ENCODE results near the gene REV1. TPM values are rescaled to one million over a fixed set of nuclear protein-coding genes. Genes with fewer than 3 reads are reported as not detected.
"Not testable (repeated sequence)": the region's sequence is repeated elsewhere in the genome, so short reads cannot be mapped to it uniquely, and the experiment has no call there.

Gene REV1
- total and polyA plus RNA-seq, 12 donors: 20.9 to 90.8 (median 46.6) TPM

DNA sequence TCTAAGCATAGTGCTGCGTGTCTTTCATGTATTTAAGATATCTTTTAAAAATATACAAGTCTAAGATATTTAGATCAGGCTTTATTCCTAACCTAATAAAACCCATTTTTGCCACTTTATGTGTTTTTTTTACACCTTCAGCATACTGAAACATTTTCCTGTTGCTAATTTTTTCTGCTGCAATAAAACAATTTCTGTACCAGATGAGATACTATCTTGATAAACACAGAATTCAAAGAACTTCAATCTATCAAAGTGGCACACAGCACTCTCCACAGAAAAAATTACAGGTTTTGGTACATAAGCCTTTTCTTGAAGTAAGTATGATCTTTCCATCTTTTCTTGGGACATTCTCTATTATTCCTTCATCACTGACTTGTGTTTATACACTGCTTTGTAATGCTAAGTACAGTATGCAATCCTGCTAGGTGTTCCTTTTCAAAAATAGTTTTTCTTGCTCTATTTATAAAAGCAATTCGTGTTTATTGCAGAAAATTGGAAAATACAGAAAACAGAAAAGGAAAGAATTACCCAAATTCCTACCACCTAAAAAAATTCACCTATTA, 16.2 kb downstream of the REV1 start:
- Histone ChIP-seq H3K4me3 (no peak overlapping the region), H3K27me3 (no peaks in the 10 kb centered on the region), H3K36me3 (replicated peaks in 1 of 2) (no peaks in the 10 kb centered on the region), H3K9me3 (replicated peaks in 1 of 3) (no peaks in the 10 kb centered on the region), H3K4me1 (replicated peaks in 1 of 2) (peaks cover 40 to 90% of the 10 kb centered on the region in 2 donors), H3K27ac (peak overlapping the region in 2 of 5 donors; percentile 19 to 27)
- WGBS, 4 donors: 42 to 62% (median 49%) methylated on average over 2 of the region's 2 CpGs
- no peak for TF ChIP-seq POLR2A (IDR thresholded peaks at IDR 0.05)
- TF ChIP-seq, protein P1, sequence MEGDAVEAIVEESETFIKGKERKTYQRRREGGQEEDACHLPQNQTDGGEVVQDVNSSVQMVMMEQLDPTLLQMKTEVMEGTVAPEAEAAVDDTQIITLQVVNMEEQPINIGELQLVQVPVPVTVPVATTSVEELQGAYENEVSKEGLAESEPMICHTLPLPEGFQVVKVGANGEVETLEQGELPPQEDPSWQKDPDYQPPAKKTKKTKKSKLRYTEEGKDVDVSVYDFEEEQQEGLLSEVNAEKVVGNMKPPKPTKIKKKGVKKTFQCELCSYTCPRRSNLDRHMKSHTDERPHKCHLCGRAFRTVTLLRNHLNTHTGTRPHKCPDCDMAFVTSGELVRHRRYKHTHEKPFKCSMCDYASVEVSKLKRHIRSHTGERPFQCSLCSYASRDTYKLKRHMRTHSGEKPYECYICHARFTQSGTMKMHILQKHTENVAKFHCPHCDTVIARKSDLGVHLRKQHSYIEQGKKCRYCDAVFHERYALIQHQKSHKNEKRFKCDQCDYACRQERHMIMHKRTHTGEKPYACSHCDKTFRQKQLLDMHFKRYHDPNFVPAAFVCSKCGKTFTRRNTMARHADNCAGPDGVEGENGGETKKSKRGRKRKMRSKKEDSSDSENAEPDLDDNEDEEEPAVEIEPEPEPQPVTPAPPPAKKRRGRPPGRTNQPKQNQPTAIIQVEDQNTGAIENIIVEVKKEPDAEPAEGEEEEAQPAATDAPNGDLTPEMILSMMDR (IDR thresholded peaks at IDR 0.05): no peak
- intact Hi-C loops (cut with DNase I): no loop called here
- DNase-seq: no peak

DNA sequence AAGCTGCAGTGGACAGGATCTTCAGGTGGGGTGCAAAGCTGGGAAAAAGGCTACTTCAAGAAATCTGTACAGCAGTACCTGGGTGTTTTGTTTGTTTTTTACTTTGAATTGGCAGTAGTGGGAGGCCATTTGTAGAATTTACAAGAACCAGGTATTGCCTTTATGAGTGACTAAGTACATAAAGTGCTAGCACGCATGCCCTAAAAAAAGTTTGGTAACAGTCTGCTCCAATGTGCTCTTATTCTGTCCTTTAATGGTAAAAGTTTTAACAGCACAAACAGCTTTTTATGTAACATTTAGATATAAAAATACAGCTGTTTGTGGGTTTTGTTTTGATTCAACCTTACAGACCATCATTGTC, 17.2 kb downstream of the REV1 start:
- Histone ChIP-seq H3K4me1 (replicated peaks in 1 of 2) (peaks cover 38 to 90% of the 10 kb centered on the region in 2 donors), H3K36me3 (replicated peaks in 1 of 2) (no peaks in the 10 kb centered on the region), H3K27ac (peak overlapping the region in 1 of 5 donors; percentile 27), H3K9me3 (replicated peaks in 1 of 3) (no peaks in the 10 kb centered on the region), H3K4me3 (no peak overlapping the region), H3K27me3 (no peaks in the 10 kb centered on the region)
- TF ChIP-seq, protein P1 (IDR thresholded peaks at IDR 0.05): no peak
- TF ChIP-seq POLR2A (IDR thresholded peaks at IDR 0.05): no peak
- intact Hi-C loops (cut with DNase I): no loop called here
- no peak for DNase-seq
- 83 to 100% (median 86%) methylated on average over 1 of the region's 1 CpG for WGBS, 4 donors

DNA sequence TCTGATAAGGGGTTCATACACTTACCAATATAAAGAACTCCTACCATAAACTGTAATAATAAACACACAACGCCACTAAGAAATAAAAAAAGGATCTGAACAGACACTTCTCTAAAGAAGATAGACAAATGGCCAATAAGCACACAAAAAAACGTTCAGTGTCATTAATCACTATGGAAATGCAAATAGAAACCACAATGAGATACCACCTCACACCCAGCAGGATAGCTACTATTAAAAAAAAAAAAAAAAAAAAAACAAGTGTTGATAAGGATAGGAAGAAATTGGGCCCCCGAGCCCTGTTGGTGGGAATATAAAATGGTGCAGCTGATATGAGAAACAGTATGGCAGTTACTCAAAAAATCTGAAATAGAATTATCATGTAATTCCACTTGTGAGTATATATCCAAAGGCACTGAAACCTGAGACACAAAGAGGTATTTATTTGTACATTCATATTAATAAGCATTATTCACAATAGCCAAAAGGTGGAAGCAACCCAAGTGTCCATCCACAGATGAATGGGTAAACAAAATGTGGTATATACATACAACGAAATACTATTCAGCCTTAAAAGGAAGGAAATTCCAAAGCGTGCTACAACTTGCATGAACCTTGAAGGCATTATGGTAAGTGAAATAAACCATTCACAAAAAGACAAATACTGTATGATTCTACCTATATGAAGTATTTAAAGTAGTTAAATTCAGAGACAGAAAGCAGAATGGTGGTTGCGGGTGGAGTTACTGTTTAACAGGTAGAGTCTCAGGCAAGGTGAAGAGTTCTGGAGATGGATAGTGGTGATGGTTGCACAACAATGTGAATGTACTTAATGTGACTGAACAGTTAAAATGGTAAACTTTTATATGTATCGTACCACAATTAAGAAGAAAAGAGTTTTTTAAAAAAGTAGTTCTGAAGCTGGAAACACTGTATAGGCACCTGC, 17.9 kb downstream of the REV1 start:
- no peak for DNase-seq

DNA sequence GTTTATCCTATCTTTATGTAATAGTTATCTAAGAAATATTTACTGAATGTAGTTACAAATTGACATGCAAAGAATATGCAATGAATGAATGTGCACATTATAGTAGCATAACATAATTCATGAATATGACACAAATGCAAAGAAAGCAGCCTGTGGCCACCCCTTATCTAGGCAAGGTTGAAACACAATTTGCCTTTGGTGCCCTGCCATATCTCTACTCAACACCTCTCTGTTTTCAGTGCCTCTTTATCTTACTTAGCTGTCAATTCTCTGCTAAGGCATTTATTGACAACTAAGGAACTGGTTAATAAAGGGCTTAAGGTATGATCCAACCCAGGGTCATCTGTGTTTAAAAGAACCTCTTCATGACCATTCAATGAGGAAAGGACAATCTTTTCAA, 18.9 kb downstream of the REV1 start:
- Histone ChIP-seq H3K9me3 (replicated peaks in 1 of 3) (no peaks in the 10 kb centered on the region), H3K27ac (no peak overlapping the region), H3K36me3 (replicated peaks in 1 of 2) (no peaks in the 10 kb centered on the region), H3K4me3 (no peak overlapping the region), H3K4me1 (replicated peaks in 1 of 2) (peaks cover 28 to 78% of the 10 kb centered on the region in 2 donors), H3K27me3 (no peaks in the 10 kb centered on the region)
- DNase-seq: no peak
- intact Hi-C loops (cut with DNase I): no loop called here
- TF ChIP-seq, protein P1 (IDR thresholded peaks at IDR 0.05): no peak
- TF ChIP-seq POLR2A (IDR thresholded peaks at IDR 0.05): no peak

More for the DNA sequence above, 17.9 kb downstream of the REV1 start:
- TF ChIP-seq POLR2A (IDR thresholded peaks at IDR 0.05): no peak
- TF ChIP-seq, protein P1 (IDR thresholded peaks at IDR 0.05): no peak
- no peaks in the 10 kb centered on the region for H3K27me3 ChIP-seq
- H3K4me3 ChIP-seq: no peak overlapping the region
- no peaks in the 10 kb centered on the region for H3K36me3 ChIP-seq (replicated peaks in 1 of 2)
- no peak overlapping the region for H3K27ac ChIP-seq
- no peaks in the 10 kb centered on the region for H3K9me3 ChIP-seq (replicated peaks in 1 of 3)
- intact Hi-C loops (cut with DNase I): no loop called here
- peaks cover 36 to 88% of the 10 kb centered on the region in 2 donors for H3K4me1 ChIP-seq (replicated peaks in 1 of 2)
- 81 to 84% (median 82%) methylated on average over 7 of the region's 7 CpGs for WGBS, 4 donors

DNA sequence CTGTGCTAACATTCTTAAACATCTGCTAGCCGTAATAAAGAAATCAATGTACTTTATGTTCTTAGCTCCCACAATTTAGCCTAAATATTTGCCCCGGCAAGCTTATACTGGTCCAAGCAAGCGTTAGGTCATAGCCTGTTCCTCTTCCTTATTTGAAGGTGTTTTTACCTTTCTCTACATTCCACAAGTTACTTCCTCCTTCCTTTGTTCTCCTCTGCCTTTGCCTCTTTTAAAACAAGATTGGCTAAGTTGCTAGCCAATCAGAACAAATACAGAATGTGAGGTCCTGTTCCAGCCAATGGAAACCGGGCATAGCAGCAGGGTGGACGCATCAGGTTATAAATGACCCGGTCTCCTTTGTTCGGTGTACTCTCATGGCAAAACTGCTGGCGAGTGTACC, 19.4 kb downstream of the REV1 start:
- H3K27ac ChIP-seq; H3K27me3 ChIP-seq; DNase-seq; H3K9me3 ChIP-seq (replicated peaks in 1 of 3); H3K36me3 ChIP-seq (replicated peaks in 1 of 2); H3K4me3 ChIP-seq; intact Hi-C loops (cut with DNase I): not testable (repeated sequence)
- 91 to 96% (median 94%) methylated on average over 8 of the region's 8 CpGs for WGBS, 4 donors
- H3K4me1 ChIP-seq (replicated peaks in 1 of 2): peaks cover 26 to 73% of the 10 kb centered on the region in 2 donors

Data from adrenal gland (tissue), 12 donors.